Duodenal mucosa (tissue), 2 donors: Measurements from ENCODE around the gene ADH7.
A peak's percentile ranks its signal among the peaks of the same experiment; 100 is the strongest.

Source experiments
- H3K27ac ChIP-seq: one replicate; pipeline ENCODE4 v1.7.0; 2013; ENCODE audit warnings: low read depth, low read length
- H3K27me3 ChIP-seq, 2 donors: one replicate each; pipeline ENCODE4 v1.7.0; 2013; ENCODE audit warnings: low read length in 2 of 2, control low read depth in 1 of 2; ENCODE audit not compliant: insufficient read depth in 2 of 2, control insufficient read depth in 1 of 2
- H3K36me3 ChIP-seq, 2 donors: one replicate each; pipeline ENCODE4 v1.7.0; 2013; ENCODE audit warnings: low read length in 2 of 2, control low read depth in 1 of 2; ENCODE audit not compliant: insufficient read depth in 2 of 2, control insufficient read depth in 1 of 2
- H3K4me1 ChIP-seq, 2 donors: one replicate each; pipeline ENCODE4 v1.7.0; 2013; ENCODE audit warnings: low read length in 2 of 2, control low read depth in 1 of 2; ENCODE audit not compliant: insufficient read depth in 2 of 2, control insufficient read depth in 1 of 2
- H3K4me3 ChIP-seq, 2 donors: one replicate each; pipeline ENCODE4 v1.7.0; 2013; ENCODE audit warnings: low read length in 2 of 2, low read depth in 1 of 2
- H3K9ac ChIP-seq, 2 donors: one replicate each; pipeline ENCODE4 v1.7.0; 2013; ENCODE audit warnings: low read length in 2 of 2, low read depth in 1 of 2
- H3K9me3 ChIP-seq, 2 donors: one replicate each; pipeline ENCODE4 v1.7.0; 2013; ENCODE audit warnings: low read length in 2 of 2, control low read depth in 1 of 2; ENCODE audit not compliant: control insufficient read depth in 1 of 2

ADH7 gene

GRCh38 chr4:99404595-99405287 is 30.4 kb downstream of the ADH7 start:
- peak overlapping the region; percentile 45 for H3K27ac ChIP-seq
- peaks cover 20 to 29% of the 10 kb centered on the region in 2 donors for H3K4me1 ChIP-seq
- peak overlapping the region; percentile 16 to 21 for H3K9ac ChIP-seq

GRCh38 chr4:99403380-99404184 is 31.6 kb downstream of the ADH7 start:
- H3K4me3 ChIP-seq: peak overlapping the region; percentile 11 to 19
- H3K36me3 ChIP-seq: no peaks in the 10 kb centered on the region
- H3K27me3 ChIP-seq: no peaks in the 10 kb centered on the region
- peak overlapping the region; percentile 16 to 27 for H3K9ac ChIP-seq
- peak overlapping the region; percentile 38 for H3K27ac ChIP-seq
- peaks cover 20 to 29% of the 10 kb centered on the region in 2 donors for H3K4me1 ChIP-seq
- H3K9me3 ChIP-seq: peaks cover 0 to 4% of the 10 kb centered on the region in 2 donors

More at GRCh38 chr4:99404595-99405287, 30.4 kb downstream of the ADH7 start:
- Histone ChIP-seq H3K4me3 (peak overlapping the region; percentile 19 to 30), H3K9me3 (no peaks in the 10 kb centered on the region), H3K27me3 (no peaks in the 10 kb centered on the region), H3K36me3 (no peaks in the 10 kb centered on the region)

DNA sequence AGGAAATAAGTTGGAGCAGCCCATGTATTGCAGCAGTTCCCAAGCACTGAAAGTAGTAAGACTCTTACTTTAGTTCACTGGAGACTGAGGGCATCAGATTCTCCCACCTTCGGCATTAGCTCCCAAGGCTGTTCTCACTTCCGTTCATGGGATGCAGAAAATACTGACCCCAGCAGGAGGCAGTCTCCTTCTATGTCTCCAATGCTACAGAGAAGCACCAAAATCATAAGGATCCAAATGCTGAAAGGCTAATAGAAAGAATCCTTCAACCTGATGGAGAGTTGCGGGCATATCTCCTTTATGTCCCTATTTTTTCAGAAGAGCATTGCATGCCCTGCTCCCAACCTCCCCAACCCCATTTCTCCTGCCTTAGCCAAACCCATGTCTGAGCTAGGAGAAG is 32.4 kb downstream of the ADH7 start:
- Histone ChIP-seq H3K27ac (no peak overlapping the region), H3K4me1 (peaks cover 20 to 29% of the 10 kb centered on the region in 2 donors), H3K4me3 (no peak overlapping the region), H3K9ac (no peak overlapping the region), H3K27me3 (no peaks in the 10 kb centered on the region), H3K9me3 (peaks cover 0 to 4% of the 10 kb centered on the region in 2 donors), H3K36me3 (no peaks in the 10 kb centered on the region)

GRCh38 chr4:99400831-99401230 is 34.3 kb downstream of the ADH7 start:
- H3K36me3 ChIP-seq: no peaks in the 10 kb centered on the region
- H3K4me1 ChIP-seq: peaks cover 20 to 32% of the 10 kb centered on the region in 2 donors
- H3K4me3 ChIP-seq: no peak overlapping the region
- H3K27me3 ChIP-seq: no peaks in the 10 kb centered on the region
- no peak overlapping the region for H3K9ac ChIP-seq
- peaks cover 0 to 4% of the 10 kb centered on the region in 2 donors for H3K9me3 ChIP-seq
- no peak overlapping the region for H3K27ac ChIP-seq

GRCh38 chr4:99399017-99399416 is 36.1 kb downstream of the ADH7 start:
- H3K36me3 ChIP-seq: no peaks in the 10 kb centered on the region
- peaks cover 14 to 30% of the 10 kb centered on the region in 2 donors for H3K4me1 ChIP-seq
- H3K4me3 ChIP-seq: no peak overlapping the region
- no peaks in the 10 kb centered on the region for H3K27me3 ChIP-seq
- H3K9me3 ChIP-seq: peaks cover 0 to 4% of the 10 kb centered on the region in 2 donors
- H3K9ac ChIP-seq: no peak overlapping the region
- no peak overlapping the region for H3K27ac ChIP-seq

DNA sequence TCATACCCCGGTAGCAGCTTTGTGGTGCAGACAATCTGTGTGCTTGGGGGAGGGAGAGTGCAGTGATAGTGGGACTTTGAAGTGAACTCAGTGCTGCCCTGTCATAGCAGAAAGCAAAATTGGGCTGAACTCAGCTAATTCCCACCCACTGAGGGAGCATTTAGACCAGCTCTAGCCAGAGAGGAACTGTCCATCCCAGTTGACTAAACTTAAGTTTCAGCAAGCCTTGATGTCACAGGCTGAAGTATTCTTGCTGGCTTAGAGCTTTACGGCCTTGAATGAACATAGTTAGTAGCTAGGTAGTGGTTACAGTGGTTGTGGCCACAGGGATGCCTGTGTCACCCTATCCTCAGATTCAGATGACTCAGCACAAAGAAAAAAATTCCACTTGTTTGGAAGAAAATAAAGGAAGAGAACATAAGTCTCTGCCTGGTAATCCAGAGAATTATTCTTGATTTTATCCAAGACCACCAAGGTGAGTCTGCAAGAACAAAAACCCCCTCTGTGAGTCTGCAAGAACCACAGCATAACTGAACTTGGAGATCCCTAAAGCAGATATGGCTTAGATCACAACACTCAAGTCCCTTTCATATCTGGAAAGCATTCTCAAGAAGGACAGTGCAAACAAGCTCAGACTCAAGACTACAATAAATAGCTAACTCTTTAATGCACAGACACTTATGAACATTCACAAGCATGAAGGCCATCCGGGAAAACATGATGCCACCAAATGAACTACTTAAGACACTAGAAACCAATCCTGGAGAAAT is 39.4 kb downstream of the ADH7 start:
- H3K36me3 ChIP-seq: no peaks in the 10 kb centered on the region
- peaks cover 1 to 4% of the 10 kb centered on the region in 2 donors for H3K9me3 ChIP-seq
- H3K27ac ChIP-seq: no peak overlapping the region
- H3K4me1 ChIP-seq: peaks cover 7 to 18% of the 10 kb centered on the region in 2 donors
- no peak overlapping the region for H3K4me3 ChIP-seq
- H3K9ac ChIP-seq: no peak overlapping the region
- H3K27me3 ChIP-seq: no peaks in the 10 kb centered on the region

- H3K27ac ChIP-seq: no peak overlapping the region
These were observed 40.2 kb downstream of the ADH7 start for GRCh38 chr4:99394896-99395295.

DNA sequence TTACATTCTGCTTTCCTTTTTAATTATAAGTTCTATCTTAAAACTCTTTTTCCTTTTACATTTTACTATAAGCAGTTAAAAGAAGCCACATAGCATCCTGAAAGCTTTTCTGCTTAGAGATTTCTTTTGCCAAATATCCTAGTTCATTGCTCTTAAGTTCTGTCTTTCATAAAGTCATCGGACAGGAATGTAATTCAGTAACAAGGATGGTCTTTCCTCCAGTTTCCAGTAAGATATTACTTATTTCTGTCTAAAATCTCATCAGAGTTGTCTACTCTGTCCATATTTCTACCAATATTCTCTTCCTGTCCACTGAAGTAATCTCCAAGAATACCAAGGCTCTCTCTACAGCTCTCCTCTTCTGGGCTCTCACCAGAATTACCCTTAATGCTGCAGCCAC is 45.1 kb downstream of the ADH7 start:
- Histone ChIP-seq H3K27ac (no peak overlapping the region), H3K4me3 (no peak overlapping the region), H3K9me3 (peaks cover 0 to 3% of the 10 kb centered on the region in 2 donors), H3K9ac (no peak overlapping the region), H3K27me3 (no peaks in the 10 kb centered on the region), H3K4me1 (peaks cover 2 to 7% of the 10 kb centered on the region in 2 donors), H3K36me3 (no peaks in the 10 kb centered on the region)

More at GRCh38 chr4:99394896-99395295, 40.2 kb downstream of the ADH7 start:
- Histone ChIP-seq H3K4me3 (no peak overlapping the region), H3K9ac (no peak overlapping the region), H3K27me3 (no peaks in the 10 kb centered on the region), H3K9me3 (peaks cover 1 to 4% of the 10 kb centered on the region in 2 donors), H3K4me1 (peaks cover 7 to 18% of the 10 kb centered on the region in 2 donors), H3K36me3 (no peaks in the 10 kb centered on the region)

DNA sequence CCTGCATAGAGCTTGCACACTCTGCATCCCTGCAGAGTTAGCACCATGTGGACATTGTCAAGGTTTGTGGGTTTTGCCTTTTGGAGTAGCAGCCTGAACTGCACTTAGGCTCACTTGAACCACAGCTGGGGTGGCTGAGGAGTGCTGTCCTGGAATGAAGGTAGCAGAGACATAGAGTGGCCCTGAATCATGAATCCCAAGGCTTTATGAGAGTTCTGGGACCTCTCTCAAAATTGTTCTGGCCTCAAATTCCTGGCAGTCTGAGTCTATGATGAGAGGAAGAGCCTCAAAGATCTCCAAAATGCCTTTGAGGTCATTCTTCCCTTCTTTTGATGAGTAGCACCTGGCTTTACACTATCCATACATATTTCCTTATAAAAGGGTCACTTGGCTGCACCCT is 45.5 kb downstream of the ADH7 start:
- Histone ChIP-seq H3K27ac (no peak overlapping the region), H3K9me3 (peaks cover 0 to 3% of the 10 kb centered on the region in 2 donors), H3K4me3 (no peak overlapping the region), H3K27me3 (no peaks in the 10 kb centered on the region), H3K9ac (no peak overlapping the region), H3K36me3 (no peaks in the 10 kb centered on the region), H3K4me1 (peaks cover 0 to 3% of the 10 kb centered on the region in 2 donors)
